WTC11 (cell line): ENCODE data around the gene KIRREL3. TPM values are rescaled to one million over a fixed set of nuclear protein-coding genes. Genes with fewer than 3 reads are reported as not detected.

Source experiments
- ATAC-seq: fragments of 200-7000 bp; cut with Tn5 transposase; 2 replicates; pipeline ENCODE4 v1.10.0; 2021; ENCODE audit warnings: mild to moderate bottlenecking, moderate library complexity
- CTCF ChIA-PET: fragments of 300-600 bp; sonication (Branson Sonifier 250); formaldehyde crosslinking; loops from one replicate; lab custom pipeline; 2021; ENCODE audit warnings: antibody characterized with exemption; lab: Charles Lee
- POLR2A ChIA-PET: fragments of 350-600 bp; sonication (Branson Sonifier 250); formaldehyde crosslinking; loops from one replicate; lab custom pipeline; 2021; ENCODE audit warnings: antibody characterized with exemption; lab: Charles Lee
- DNase-seq: peaks from one replicate; pipeline ENCODE4 v3.0.0; 2021; ENCODE audit warnings: low spot score
- H3K27ac Mint-ChIP-seq: 2 replicates; pipeline ENCODE4 v1.8.0; 2021; ENCODE audit warnings: mixed read lengths
- H3K27me3 Mint-ChIP-seq: 2 replicates; pipeline ENCODE4 v1.8.0; 2021; ENCODE audit warnings: low read depth, mild to moderate bottlenecking, moderate library complexity, mixed read lengths
- H3K36me3 Mint-ChIP-seq: 2 replicates; pipeline ENCODE4 v1.8.0; 2021; ENCODE audit warnings: mixed read lengths
- H3K4me1 Mint-ChIP-seq: 2 replicates; pipeline ENCODE4 v1.8.0; 2022; ENCODE audit warnings: mixed read lengths
- H3K4me3 Mint-ChIP-seq: 2 replicates; pipeline ENCODE4 v1.8.0; 2021; ENCODE audit warnings: mild to moderate bottlenecking, moderate library complexity, mixed read lengths
- H3K9me3 Mint-ChIP-seq: 2 replicates; pipeline ENCODE4 v1.8.0; 2021; ENCODE audit warnings: mixed read lengths
- CBFB ChIP-seq: sonication (generic); formaldehyde crosslinking; IDR thresholded peaks from 2 replicates; pipeline ENCODE4 v1.8.1; 2022; ENCODE audit warnings: mild to moderate bottlenecking, low read depth, missing genetic modification reagents
- CREM ChIP-seq: sonication (generic); formaldehyde crosslinking; IDR thresholded peaks from 2 replicates; pipeline ENCODE4 v1.8.1; 2022; ENCODE audit warnings: mild to moderate bottlenecking, missing genetic modification reagents, moderate library complexity
- ETV6 ChIP-seq: sonication (generic); formaldehyde crosslinking; IDR thresholded peaks from 2 replicates; pipeline ENCODE4 v1.8.1; 2022; ENCODE audit warnings: mild to moderate bottlenecking, missing genetic modification reagents
- GABPB1 ChIP-seq: sonication (generic); formaldehyde crosslinking; IDR thresholded peaks from 2 replicates; pipeline ENCODE4 v1.8.1; 2023; ENCODE audit warnings: mild to moderate bottlenecking, missing genetic modification reagents
- NFYB ChIP-seq: sonication (generic); formaldehyde crosslinking; conservative IDR thresholded peaks from 2 replicates; pipeline ENCODE4 v1.8.0; 2022; ENCODE audit warnings: low read depth, missing genetic modification reagents
- NR3C1 ChIP-seq: sonication (generic); formaldehyde crosslinking; conservative IDR thresholded peaks from 2 replicates; pipeline ENCODE4 v1.8.1; 2023; ENCODE audit warnings: low read depth, mild to moderate bottlenecking, missing genetic modification reagents
- TEAD1 ChIP-seq: sonication (generic); formaldehyde crosslinking; IDR thresholded peaks from 2 replicates; pipeline ENCODE4 v1.8.0; 2022; ENCODE audit warnings: mild to moderate bottlenecking, missing genetic modification reagents
- ZNF263 ChIP-seq: sonication (generic); formaldehyde crosslinking; IDR thresholded peaks from 2 replicates; pipeline ENCODE4 v1.8.1; 2022; ENCODE audit warnings: low read depth, mild to moderate bottlenecking, moderate library complexity, missing genetic modification reagents
- ZNF671 ChIP-seq: fragments of 250-450 bp; sonication (Bioruptor Pico); IDR thresholded peaks from 2 replicates; pipeline ENCODE4 v1.8.0; 2021; ENCODE audit warnings: mild to moderate bottlenecking
- total RNA-seq: library from RNA; stranded (reverse); gene quantifications from 3 replicates; pipeline ENCODE4 v1.2.3, GENCODE V29; 2021
- TF ChIP-seq, protein P1 (sequence below): sonication (generic); formaldehyde crosslinking; IDR thresholded peaks from 2 replicates; pipeline ENCODE4 v1.8.1; 2023; ENCODE audit warnings: mild to moderate bottlenecking, missing genetic modification reagents, borderline replicate concordance
- TF ChIP-seq, protein P2 (sequence below): sonication (generic); formaldehyde crosslinking; IDR thresholded peaks from 2 replicates; pipeline ENCODE4 v1.8.0; 2022; ENCODE audit warnings: mild to moderate bottlenecking, missing genetic modification reagents
- TF ChIP-seq, protein P3 (sequence below): fragments of 250-450 bp; sonication (Bioruptor Pico); IDR thresholded peaks from 2 replicates; pipeline ENCODE4 v1.8.0; 2021; ENCODE audit warnings: mild to moderate bottlenecking
- TF ChIP-seq, protein P4 (sequence below): fragments of 250-450 bp; sonication (Bioruptor Pico); IDR thresholded peaks from 2 replicates; pipeline ENCODE4 v1.9.0; 2021; ENCODE audit warnings: mild to moderate bottlenecking, borderline replicate concordance
- TF ChIP-seq, protein P5 (sequence below): sonication (generic); formaldehyde crosslinking; IDR thresholded peaks from 2 replicates; pipeline ENCODE4 v1.8.0; 2022; ENCODE audit warnings: mild to moderate bottlenecking, missing genetic modification reagents
- TF ChIP-seq, protein P6 (sequence below): sonication (generic); formaldehyde crosslinking; IDR thresholded peaks from 2 replicates; pipeline ENCODE4 v1.8.0; 2022; ENCODE audit warnings: missing genetic modification reagents
- TF ChIP-seq, protein P7 (sequence below): sonication (generic); formaldehyde crosslinking; IDR thresholded peaks from 2 replicates; pipeline ENCODE4 v1.8.0; 2023; ENCODE audit warnings: mild to moderate bottlenecking, missing genetic modification reagents

The KIRREL3 gene
- total RNA-seq, 1 experiment from 2014 or later: 0.59 TPM

DNA sequence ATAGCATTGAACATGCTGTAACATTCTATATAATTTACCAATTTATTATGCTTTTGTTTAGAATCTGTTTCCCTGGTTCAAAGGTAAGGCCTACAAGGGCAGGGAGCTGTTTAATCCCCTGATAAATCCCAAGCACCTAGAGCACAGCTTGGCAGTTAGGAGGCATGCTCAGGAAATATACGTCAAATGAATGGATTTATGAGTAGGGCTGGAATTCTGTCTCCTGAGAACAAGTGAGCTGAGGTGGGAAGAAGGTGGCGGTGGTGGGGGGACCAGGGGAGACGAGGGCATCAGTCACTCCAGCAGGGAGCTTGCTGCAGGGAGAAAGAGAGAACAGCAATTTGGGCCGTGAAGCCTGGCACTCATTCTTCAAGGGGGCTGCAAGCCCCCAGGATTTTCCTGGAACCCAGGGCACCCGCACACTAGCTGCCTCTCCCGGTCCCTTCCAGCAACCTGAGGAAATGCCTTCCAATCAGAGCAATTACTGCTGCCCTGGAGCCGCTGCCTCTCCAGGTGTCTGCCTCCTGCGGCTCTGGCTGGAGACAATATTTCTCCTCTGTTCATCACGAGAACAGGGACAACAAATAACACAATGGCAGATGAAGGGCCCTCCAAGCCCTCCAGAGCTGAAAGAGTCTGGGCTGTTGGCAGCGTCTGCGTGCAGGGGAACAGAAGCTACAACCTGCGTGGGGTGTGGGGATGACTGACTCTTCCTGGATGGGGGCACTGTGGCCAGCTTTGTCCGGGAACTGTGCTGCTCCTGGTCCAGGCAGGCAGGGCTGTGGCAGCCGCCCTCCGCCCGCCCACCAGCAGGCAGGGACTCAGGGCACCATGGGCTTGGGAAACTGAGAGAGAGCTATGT, 411.7 kb downstream of the KIRREL3 start (continued):
- TF ChIP-seq, protein P1, sequence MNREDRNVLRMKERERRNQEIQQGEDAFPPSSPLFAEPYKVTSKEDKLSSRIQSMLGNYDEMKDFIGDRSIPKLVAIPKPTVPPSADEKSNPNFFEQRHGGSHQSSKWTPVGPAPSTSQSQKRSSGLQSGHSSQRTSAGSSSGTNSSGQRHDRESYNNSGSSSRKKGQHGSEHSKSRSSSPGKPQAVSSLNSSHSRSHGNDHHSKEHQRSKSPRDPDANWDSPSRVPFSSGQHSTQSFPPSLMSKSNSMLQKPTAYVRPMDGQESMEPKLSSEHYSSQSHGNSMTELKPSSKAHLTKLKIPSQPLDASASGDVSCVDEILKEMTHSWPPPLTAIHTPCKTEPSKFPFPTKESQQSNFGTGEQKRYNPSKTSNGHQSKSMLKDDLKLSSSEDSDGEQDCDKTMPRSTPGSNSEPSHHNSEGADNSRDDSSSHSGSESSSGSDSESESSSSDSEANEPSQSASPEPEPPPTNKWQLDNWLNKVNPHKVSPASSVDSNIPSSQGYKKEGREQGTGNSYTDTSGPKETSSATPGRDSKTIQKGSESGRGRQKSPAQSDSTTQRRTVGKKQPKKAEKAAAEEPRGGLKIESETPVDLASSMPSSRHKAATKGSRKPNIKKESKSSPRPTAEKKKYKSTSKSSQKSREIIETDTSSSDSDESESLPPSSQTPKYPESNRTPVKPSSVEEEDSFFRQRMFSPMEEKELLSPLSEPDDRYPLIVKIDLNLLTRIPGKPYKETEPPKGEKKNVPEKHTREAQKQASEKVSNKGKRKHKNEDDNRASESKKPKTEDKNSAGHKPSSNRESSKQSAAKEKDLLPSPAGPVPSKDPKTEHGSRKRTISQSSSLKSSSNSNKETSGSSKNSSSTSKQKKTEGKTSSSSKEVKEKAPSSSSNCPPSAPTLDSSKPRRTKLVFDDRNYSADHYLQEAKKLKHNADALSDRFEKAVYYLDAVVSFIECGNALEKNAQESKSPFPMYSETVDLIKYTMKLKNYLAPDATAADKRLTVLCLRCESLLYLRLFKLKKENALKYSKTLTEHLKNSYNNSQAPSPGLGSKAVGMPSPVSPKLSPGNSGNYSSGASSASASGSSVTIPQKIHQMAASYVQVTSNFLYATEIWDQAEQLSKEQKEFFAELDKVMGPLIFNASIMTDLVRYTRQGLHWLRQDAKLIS (CRISPR knock-in tag): no peak
- no peak for TF ChIP-seq CREM (CRISPR knock-in tag)
- TF ChIP-seq, protein P2, sequence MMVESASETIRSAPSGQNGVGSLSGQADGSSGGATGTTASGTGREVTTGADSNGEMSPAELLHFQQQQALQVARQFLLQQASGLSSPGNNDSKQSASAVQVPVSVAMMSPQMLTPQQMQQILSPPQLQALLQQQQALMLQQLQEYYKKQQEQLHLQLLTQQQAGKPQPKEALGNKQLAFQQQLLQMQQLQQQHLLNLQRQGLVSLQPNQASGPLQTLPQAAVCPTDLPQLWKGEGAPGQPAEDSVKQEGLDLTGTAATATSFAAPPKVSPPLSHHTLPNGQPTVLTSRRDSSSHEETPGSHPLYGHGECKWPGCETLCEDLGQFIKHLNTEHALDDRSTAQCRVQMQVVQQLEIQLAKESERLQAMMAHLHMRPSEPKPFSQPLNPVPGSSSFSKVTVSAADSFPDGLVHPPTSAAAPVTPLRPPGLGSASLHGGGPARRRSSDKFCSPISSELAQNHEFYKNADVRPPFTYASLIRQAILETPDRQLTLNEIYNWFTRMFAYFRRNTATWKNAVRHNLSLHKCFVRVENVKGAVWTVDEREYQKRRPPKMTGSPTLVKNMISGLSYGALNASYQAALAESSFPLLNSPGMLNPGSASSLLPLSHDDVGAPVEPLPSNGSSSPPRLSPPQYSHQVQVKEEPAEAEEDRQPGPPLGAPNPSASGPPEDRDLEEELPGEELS (CRISPR knock-in tag): no peak
- TF ChIP-seq TEAD1: no peak
- TF ChIP-seq CBFB: no peak
- TF ChIP-seq ETV6: no peak
- TF ChIP-seq ZNF263: no peak
- no peak for TF ChIP-seq NR3C1 (CRISPR knock-in tag)
- TF ChIP-seq GABPB1 (CRISPR knock-in tag): no peak
- TF ChIP-seq NFYB (CRISPR knock-in tag): no peak
- TF ChIP-seq, protein P3, sequence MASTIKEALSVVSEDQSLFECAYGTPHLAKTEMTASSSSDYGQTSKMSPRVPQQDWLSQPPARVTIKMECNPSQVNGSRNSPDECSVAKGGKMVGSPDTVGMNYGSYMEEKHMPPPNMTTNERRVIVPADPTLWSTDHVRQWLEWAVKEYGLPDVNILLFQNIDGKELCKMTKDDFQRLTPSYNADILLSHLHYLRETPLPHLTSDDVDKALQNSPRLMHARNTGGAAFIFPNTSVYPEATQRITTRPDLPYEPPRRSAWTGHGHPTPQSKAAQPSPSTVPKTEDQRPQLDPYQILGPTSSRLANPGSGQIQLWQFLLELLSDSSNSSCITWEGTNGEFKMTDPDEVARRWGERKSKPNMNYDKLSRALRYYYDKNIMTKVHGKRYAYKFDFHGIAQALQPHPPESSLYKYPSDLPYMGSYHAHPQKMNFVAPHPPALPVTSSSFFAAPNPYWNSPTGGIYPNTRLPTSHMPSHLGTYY (CRISPR knock-in tag): no peak

DNA sequence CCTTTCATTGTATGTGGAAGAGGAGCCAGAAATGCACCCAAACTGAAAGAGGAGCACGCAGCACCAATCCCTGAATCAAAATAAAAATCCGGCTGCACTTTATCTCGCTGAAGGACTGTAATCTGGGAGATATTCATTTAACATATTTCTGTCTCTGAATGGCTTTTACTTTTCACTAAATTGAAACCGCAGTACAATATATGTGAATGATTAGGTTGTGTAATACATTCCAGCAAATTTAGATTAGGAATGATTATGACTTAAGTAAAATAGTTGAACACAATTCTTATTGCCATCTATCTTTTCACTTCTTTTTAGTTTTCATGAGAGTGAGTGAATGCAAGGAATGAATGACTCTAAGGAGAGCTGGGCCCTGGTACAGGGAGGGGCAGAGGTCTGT, 413.0 kb downstream of the KIRREL3 start:
- H3K27ac Mint-ChIP-seq: no peak overlapping the region
- no peak overlapping the region for H3K4me3 Mint-ChIP-seq
- no peaks in the 10 kb centered on the region; the same call in 1 of the 2 replicates for H3K27me3 Mint-ChIP-seq
- H3K4me1 Mint-ChIP-seq: peaks cover 11% of the 10 kb centered on the region
- no peaks in the 10 kb centered on the region for H3K9me3 Mint-ChIP-seq
- ChIA-PET CTCF (interaction anchor here (1.5 to 3.3 kb wide), 5 partner anchors 8 to 129 kb away, joined by 3 to 17 read pairs (median 10); no protein-coding TSS in a partner anchor), POLR2A (no interaction called here)
- ATAC-seq (no peak), DNase-seq (no peak)
- H3K36me3 Mint-ChIP-seq: no peaks in the 10 kb centered on the region
- TF ChIP-seq, protein P4, sequence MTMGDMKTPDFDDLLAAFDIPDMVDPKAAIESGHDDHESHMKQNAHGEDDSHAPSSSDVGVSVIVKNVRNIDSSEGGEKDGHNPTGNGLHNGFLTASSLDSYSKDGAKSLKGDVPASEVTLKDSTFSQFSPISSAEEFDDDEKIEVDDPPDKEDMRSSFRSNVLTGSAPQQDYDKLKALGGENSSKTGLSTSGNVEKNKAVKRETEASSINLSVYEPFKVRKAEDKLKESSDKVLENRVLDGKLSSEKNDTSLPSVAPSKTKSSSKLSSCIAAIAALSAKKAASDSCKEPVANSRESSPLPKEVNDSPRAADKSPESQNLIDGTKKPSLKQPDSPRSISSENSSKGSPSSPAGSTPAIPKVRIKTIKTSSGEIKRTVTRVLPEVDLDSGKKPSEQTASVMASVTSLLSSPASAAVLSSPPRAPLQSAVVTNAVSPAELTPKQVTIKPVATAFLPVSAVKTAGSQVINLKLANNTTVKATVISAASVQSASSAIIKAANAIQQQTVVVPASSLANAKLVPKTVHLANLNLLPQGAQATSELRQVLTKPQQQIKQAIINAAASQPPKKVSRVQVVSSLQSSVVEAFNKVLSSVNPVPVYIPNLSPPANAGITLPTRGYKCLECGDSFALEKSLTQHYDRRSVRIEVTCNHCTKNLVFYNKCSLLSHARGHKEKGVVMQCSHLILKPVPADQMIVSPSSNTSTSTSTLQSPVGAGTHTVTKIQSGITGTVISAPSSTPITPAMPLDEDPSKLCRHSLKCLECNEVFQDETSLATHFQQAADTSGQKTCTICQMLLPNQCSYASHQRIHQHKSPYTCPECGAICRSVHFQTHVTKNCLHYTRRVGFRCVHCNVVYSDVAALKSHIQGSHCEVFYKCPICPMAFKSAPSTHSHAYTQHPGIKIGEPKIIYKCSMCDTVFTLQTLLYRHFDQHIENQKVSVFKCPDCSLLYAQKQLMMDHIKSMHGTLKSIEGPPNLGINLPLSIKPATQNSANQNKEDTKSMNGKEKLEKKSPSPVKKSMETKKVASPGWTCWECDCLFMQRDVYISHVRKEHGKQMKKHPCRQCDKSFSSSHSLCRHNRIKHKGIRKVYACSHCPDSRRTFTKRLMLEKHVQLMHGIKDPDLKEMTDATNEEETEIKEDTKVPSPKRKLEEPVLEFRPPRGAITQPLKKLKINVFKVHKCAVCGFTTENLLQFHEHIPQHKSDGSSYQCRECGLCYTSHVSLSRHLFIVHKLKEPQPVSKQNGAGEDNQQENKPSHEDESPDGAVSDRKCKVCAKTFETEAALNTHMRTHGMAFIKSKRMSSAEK (CRISPR knock-in tag): no peak
- TF ChIP-seq ZNF671 (no peak), NR3C1 (CRISPR knock-in tag) (no peak)
- TF ChIP-seq, protein P5, sequence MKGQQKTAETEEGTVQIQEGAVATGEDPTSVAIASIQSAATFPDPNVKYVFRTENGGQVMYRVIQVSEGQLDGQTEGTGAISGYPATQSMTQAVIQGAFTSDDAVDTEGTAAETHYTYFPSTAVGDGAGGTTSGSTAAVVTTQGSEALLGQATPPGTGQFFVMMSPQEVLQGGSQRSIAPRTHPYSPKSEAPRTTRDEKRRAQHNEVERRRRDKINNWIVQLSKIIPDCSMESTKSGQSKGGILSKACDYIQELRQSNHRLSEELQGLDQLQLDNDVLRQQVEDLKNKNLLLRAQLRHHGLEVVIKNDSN (CRISPR knock-in tag): no peak
- TF ChIP-seq, protein P6, sequence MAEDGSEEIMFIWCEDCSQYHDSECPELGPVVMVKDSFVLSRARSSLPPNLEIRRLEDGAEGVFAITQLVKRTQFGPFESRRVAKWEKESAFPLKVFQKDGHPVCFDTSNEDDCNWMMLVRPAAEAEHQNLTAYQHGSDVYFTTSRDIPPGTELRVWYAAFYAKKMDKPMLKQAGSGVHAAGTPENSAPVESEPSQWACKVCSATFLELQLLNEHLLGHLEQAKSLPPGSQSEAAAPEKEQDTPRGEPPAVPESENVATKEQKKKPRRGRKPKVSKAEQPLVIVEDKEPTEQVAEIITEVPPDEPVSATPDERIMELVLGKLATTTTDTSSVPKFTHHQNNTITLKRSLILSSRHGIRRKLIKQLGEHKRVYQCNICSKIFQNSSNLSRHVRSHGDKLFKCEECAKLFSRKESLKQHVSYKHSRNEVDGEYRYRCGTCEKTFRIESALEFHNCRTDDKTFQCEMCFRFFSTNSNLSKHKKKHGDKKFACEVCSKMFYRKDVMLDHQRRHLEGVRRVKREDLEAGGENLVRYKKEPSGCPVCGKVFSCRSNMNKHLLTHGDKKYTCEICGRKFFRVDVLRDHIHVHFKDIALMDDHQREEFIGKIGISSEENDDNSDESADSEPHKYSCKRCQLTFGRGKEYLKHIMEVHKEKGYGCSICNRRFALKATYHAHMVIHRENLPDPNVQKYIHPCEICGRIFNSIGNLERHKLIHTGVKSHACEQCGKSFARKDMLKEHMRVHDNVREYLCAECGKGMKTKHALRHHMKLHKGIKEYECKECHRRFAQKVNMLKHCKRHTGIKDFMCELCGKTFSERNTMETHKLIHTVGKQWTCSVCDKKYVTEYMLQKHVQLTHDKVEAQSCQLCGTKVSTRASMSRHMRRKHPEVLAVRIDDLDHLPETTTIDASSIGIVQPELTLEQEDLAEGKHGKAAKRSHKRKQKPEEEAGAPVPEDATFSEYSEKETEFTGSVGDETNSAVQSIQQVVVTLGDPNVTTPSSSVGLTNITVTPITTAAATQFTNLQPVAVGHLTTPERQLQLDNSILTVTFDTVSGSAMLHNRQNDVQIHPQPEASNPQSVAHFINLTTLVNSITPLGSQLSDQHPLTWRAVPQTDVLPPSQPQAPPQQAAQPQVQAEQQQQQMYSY (CRISPR knock-in tag): no peak
- TF ChIP-seq, protein P7, sequence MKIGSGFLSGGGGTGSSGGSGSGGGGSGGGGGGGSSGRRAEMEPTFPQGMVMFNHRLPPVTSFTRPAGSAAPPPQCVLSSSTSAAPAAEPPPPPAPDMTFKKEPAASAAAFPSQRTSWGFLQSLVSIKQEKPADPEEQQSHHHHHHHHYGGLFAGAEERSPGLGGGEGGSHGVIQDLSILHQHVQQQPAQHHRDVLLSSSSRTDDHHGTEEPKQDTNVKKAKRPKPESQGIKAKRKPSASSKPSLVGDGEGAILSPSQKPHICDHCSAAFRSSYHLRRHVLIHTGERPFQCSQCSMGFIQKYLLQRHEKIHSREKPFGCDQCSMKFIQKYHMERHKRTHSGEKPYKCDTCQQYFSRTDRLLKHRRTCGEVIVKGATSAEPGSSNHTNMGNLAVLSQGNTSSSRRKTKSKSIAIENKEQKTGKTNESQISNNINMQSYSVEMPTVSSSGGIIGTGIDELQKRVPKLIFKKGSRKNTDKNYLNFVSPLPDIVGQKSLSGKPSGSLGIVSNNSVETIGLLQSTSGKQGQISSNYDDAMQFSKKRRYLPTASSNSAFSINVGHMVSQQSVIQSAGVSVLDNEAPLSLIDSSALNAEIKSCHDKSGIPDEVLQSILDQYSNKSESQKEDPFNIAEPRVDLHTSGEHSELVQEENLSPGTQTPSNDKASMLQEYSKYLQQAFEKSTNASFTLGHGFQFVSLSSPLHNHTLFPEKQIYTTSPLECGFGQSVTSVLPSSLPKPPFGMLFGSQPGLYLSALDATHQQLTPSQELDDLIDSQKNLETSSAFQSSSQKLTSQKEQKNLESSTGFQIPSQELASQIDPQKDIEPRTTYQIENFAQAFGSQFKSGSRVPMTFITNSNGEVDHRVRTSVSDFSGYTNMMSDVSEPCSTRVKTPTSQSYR (CRISPR knock-in tag): no peak
